ENCODE results near the gene GZF1. TPM values are rescaled to one million over a fixed set of nuclear protein-coding genes. Genes with fewer than 3 reads are reported as not detected.

GZF1 gene
- polyA plus RNA-seq, 3 donors: 4.8 to 29.1 (median 7.0) TPM

DNA sequence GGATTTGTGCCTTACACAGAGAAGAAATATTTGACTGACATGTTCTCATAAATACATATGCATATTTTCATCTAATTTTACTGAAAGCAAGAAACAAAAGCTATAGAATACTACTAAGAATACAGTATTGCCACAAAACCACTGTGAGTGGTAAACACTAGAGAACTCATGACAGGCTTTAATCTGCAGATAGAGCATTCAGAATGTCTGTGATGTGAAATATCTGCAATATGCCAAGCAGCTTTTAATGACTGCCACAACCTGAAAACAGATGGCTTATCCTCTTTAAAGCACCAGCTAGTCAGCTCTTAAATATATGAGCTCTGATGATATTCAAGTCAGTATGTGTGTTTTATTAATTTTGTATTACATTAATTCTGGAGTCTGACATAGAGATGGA is 55.9 kb downstream of the GZF1 start:
- H3K27ac ChIP-seq (ENCODE audit: low read depth, low read length): no peak overlapping the region

DNA sequence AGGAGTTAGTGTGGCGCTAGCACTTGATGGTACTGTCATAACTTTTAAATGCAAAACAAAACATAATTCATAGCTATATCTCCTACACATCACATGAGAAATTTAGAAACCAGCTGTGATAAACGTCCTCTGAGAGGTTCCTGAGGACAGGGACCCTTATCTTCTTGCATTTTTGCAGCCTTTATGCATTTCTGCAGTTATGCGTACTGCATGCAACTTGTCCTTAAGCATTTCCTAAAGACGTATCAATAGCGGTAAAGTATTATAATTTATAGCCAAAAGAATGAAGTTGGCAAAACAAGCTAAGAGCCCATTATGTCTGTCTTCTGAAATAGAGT is 57.6 kb downstream of the GZF1 start:
- 15 to 52% (median 17%) methylated on average over 5 of the region's 5 CpGs for WGBS, 3 donors

DNA sequence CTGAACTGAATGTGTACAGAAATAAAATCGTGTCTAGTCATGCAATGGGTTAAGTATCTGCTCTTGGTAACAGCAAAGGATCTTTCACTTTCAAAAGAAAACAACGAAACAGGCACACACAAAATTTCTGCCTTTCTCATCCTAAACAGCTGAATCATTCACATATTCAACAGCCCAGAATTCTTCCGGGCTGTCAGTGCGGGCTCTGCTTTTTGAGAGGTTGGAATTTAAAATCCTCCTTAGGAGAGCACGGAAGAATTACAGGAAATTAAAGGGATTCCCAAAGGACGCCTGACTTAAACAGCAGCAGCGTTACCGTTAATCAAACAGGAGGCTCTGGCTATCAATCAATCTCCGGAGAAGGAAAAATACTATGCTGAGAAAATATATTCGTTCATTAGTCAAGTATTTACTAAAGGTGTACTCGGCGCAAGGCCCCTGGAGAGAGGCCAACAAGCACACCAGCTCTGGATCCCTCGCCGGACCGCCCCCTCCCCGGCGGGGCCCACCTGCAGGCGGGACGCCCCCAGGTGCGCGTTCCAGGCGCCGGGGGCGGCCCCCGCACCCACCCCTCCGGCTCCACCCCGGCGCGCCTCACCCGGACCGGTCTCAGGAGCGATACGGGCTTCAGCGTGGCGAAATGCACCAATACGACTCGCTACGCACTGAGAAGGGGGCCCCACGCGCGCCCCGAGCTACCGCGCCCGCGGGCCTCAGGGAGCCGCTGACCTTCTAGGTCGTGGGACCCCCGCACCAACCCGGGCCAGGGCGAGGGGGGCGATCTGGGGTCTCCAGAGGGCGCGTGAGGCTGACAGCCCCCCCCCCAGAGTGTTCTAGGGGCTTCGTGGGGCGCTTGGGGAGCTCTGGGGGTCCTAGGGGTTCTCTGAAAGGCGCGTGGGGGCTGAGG is 58.3 kb downstream of the GZF1 start:
- peak overlapping the region; percentile 80 for H3K27ac ChIP-seq (ENCODE audit: low read depth, low read length)
- WGBS, 3 donors: 1 to 3% (median 2%) methylated on average over 55 to 58 of the region's 58 CpGs

More for the DNA sequence above, 57.6 kb downstream of the GZF1 start:
- H3K27ac ChIP-seq (ENCODE audit: low read depth, low read length): no peak overlapping the region

DNA sequence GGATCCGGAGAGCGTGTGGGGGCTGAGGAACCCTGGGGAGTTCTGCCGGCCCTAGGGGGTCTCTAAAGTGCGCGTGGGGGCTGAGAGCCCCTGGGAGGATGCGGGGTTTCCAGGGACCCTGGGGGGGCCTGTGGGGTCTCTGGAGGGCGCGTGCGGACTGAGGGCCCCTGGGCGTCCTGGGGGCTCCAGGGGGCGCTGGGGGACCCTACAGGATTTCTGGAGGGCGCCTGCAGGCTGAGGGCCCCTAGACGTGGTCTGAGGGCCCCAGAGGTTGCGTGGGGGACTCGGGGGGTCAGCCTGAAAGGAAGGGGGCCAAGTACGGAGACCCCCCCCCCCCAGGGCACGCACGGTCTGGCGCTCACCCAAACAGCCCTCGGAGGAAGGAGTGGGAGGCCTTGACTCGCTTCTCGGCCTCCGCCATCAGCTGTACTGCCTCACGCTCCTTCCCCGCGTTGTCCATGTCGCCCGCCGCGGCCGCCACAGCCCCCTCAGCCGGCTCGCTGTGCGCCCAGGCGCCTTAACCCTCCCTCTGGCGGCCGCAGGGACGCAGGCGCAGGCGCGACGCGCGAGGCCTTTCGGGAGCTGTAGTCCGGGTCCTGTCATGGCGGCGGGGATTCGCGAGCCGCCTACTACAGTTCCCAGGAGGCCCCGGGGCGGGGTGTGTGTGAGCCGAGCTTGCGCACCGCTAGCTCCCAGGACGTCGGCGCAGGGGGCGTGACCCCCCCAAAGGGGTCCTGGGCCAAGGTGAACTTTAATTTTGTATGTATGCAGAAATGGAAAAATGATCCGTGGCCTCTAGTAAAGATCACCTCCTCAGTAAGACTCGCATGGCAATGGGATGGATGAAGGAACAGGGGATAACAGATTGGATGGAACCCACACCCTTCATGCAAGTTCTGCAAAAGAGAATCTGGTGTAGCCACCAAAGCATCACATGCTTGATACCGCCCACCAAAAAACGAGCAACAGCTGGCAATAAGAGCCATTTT is 59.3 kb downstream of the GZF1 start, which contains the start of gene NAPB:
Gene NAPB, minus strand, starts transcription at position 546 of the 989 bp plus-strand sequence. Its CDS starts 86 bp downstream, at position 460.
- WGBS, 3 donors: 0 to 1% (median 1%) methylated on average over 52 to 64 of the region's 64 CpGs

More for the DNA sequence above, 59.3 kb downstream of the GZF1 start, which contains the start of gene NAPB:
- H3K27ac ChIP-seq (ENCODE audit: low read depth, low read length): peak within 1 kb of the TSS; percentile 80

Other genes starting within 250 kb of the GZF1 start
- 10 to 100 TPM in 2 of 3 donors, 1 to 10 TPM in 1; 9.8 to 38.8 (median 27.1) TPM for gene NXT1, start 11.4 kb upstream of the GZF1 start, polyA plus RNA-seq
- 1 to 10 TPM; 2.6 to 7.6 (median 3.8) TPM for gene NAPB, start 59.3 kb downstream of the GZF1 start, polyA plus RNA-seq
- gene CSTL1, start 77.5 kb downstream of the GZF1 start, polyA plus RNA-seq: not detected
- not detected for gene CST11, start 90.7 kb downstream of the GZF1 start, polyA plus RNA-seq
- gene CST8, start 128.9 kb downstream of the GZF1 start, polyA plus RNA-seq: not detected
- not detected for gene CST9L, start 206.3 kb downstream of the GZF1 start, polyA plus RNA-seq
- not detected for gene CST9, start 243.7 kb downstream of the GZF1 start, polyA plus RNA-seq